Measurements from ENCODE around the gene LINGO1.
A peak's percentile ranks its signal among the peaks of the same experiment; 100 is the strongest.

The LINGO1 gene

DNA sequence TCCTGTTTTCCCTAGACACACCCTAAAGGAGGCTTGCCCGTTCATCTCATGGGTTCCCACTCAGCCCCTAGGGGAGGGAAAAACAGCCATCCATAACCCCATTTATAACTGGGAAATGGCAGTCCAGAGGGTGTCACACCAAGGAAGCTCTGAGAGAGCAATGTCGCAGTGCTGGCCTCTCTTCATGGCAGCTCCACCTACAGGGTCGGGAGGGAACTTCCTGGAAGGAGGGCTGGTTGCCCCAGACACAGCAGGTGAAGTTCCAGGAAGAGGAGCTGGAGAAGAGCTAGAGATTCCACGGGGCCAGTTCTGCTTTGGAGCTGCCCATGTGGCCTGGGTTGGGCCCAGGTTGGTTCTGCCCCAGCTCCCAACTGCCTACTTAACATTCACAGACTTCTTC lies 22.3 kb upstream of the LINGO1 start:
- no peak for FAIRE-seq

DNA sequence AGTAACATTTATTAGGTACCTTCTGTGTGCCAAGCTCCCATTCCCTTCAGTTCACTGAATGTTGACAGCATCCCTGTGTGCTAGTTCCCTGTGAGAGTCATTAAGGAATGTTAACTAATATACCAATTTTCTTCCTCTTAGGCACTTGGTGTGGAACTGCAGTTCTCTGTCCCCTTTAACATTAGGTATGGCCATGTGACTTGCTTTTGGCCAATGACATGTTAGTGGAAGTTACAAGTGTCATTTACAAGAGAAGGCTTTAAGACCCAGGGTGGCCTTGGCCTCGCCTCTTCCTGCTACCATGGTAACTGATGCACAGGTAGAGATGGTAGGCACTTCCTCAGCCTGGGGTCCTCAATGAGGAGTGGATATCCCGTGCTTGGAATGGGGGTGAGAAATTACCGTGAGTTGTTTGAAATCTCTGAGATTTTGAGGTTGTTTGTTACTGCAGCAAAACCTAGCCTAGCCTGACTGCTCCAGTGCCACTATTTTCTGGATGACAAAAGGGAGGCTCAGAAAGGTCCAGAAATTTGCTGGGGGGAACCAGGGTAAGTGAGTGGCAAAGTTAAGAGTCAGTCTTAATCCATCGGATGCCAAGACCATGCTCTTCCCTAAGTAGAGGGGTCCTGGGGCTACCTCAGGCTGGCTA lies 21.2 kb upstream of the LINGO1 start:
- FAIRE-seq, result no peak

DNA sequence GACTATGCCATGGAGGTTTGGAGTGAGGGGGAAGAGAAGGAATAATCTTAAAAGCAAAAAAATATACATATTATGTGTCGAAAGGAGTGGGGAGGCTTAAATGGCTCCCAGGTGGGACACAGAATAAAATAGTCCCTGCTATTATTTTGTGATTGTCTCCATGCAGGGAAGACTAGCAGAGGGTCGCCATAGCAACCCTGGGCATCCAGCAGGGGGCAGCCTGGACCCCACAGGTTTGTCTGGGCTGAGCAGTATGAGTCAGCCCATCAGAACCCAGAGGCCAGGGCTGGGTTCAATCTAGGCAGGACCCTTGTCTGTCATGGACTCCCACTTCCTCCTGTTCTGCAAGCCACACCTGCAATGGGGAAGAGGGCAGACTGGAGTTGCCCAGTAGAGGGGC lies 17.6 kb upstream of the LINGO1 start:
- FAIRE-seq, result no peak

DNA sequence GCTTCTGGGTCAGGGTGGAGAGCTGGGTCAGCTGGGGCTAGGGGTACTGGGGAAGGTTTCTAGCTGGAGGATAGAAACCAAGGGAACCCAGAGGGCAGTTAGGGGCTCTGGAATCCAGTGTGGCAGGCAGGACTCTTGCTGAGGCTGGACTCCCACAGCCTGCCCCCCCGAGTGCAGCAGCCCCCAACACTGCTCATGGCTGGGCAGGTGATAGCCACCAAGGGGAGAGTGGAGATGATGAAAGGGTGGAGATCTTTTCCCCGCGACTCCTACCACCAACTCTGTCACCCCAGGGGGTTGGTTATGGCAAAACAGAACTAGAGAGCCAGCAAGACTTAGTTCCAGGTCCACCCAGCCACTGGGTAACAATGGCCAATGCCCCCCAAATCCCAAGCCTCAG lies 16.9 kb upstream of the LINGO1 start:
- FAIRE-seq, result no peak

DNA sequence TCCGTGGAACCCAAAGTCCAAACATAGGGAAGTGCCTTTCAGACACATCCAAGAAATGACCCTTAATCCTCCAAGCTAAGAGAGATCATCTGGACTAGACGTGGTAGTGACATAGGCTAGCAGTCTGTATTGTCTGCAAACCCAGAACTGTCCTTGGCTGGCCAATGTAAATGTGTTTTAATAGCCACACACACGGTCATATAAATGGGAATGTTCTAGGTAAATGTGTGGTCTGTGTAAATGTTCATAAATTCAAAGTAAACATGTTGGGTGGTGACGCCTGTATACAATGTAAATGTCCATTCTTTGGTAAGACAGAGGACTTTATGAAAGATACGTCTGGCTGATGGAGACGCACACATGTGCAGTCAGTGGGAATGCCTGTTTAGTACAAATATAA lies 16.3 kb upstream of the LINGO1 start:
- FAIRE-seq, result no peak

GRCh38 chr15:77647961-77648360 lies 15.2 kb upstream of the LINGO1 start:
- FAIRE-seq, result no peak

DNA sequence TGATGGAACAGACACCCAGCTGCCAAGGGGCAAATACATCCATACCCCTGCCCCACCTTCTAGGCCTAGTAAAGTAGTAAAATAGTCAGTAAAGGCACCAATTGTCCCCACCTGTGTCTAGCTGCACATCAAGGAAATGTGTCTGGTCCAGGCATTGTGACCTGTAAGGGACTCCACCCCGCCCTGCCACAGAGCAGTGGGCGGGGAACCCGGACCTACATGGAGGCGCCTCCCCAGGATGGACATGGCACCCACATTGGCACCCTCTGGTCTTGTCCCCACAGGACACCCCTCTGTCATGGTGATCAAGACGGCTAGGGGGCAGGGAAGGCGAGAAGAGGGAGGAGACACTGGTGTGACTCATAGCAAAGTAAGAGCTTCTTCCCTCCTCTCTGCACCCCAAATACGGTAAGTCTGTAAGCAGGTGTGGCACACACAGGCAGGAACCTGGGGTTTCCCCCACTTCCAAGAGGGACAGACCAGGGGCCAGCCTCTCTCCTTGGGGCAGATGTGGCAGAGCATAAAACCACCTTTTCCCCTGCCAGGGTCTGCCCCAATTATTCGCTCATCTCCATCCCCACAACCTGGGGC lies 13.5 kb upstream of the LINGO1 start:
- FAIRE-seq, result no peak

- no peak for FAIRE-seq
Observed at GRCh38 chr15:77645602-77646001, 12.9 kb upstream of the LINGO1 start.

GRCh38 chr15:77644543-77645247 lies 12.0 kb upstream of the LINGO1 start:
- FAIRE-seq, result no peak

DNA sequence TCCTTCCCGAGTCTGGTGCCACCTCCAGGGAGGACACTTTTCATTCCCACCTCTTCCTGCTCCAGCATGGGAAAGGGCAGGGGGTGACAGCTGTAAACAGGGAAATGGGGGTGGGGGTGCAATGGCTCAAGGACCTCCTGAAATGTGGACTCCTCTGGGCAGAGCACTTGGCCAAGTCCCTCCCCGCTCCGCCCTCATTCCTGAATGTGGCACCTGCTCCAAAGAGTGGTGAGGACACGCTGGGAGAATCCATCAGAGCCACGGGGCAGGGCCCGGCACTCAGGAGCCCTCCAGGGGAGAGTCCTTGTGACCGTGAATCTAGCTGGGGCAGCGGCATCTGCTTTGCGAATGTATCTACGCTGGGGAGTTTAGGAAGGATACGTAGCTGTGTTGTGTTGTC lies 11.1 kb upstream of the LINGO1 start:
- FAIRE-seq, result no peak

DNA sequence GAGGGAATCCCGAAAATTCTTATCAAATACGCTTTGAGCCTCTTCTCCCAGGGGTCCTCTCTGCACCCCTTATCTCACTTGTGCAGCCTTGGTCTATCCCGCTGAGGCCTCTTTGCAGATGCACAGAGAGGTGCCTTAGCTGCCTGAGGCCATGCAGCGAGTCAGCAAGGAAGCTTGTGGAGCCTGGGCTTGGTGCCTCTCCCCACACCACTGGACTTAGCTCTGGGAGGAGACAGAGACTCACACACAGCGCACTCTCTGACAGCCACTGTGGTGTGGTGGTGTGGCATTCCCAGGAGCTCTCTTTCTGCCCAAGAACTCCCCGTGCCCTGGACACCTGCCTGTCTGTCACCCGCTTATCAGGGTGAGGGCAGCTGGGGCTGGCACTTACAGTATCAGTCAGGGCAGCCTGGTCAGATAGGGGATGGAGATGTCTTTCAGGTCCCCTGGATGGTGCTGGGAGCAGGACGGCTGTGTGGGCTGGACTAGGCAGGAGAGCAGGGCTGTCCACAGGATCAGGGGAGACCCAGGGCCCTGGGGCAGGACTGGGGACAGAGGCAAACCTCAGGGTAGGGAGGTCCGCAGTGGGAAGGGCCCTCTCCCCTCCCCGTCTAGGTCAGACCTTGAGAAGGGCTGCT lies 10.2 kb upstream of the LINGO1 start:
- no peak for FAIRE-seq

DNA sequence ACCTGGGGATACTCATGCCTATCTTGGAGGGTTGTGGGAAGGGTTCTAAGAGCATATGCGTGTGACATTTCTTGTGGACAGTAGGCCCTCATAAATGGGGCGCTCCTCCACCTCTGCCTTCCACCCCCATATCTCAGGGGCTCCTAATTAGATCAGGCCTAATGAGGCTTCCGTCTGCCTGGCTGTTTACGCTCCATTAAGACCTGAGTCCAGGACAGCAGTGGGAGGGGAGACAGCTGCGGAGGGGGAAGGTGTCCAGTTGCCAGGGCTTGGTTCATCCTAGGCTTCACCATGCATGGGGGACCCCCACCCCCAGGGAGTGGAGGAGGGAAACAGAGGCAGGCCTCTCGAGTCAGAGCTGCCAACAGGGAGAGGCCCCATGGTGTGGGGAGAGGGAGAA lies 9.3 kb upstream of the LINGO1 start:
- FAIRE-seq, result no peak

GRCh38 chr15:77640615-77641014 lies 7.9 kb upstream of the LINGO1 start:
- FAIRE-seq, result no peak

GRCh38 chr15:77639431-77639830 lies 6.7 kb upstream of the LINGO1 start:
- no peak for FAIRE-seq

DNA sequence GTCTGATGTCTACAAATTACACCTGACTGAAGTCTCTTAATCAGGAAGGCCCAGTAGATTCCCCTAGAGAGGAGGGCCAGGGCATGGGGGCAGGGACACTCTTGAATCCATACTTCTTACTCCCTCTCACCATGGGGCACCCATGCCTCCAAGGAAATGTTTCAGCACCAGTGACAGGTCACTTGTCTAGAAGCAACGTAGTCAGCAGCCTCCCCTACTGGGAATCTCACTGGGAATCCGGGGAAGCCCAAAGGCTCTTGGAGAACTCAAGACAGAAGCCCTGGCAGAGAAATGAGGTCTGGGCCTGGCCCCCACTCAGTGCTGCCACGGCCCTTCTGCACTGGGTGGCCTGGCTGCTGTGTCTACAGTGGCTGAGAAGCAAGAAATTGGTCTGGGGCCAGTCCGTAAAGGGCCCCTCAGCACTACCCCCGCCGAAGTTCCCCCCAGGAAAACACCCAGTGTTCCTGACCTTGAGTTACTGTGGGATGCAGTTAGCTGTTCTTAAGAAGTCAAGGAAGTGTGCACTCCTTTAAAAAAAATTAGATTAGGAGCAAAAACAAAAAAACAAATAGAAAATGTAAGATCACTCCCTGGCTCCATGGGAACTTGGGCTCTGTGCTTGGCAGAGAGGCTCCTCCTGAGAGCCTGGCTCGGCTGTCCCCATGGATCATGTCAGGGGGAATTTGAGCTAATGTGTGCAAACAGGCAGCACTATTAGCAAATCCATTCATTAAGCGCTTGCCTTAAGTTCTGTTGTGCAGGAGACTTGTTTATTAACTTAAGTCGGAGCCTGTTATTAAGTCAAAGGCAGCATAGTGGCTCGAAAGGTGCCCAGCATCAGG lies 5.4 kb upstream of the LINGO1 start:
- FAIRE-seq, result no peak

DNA sequence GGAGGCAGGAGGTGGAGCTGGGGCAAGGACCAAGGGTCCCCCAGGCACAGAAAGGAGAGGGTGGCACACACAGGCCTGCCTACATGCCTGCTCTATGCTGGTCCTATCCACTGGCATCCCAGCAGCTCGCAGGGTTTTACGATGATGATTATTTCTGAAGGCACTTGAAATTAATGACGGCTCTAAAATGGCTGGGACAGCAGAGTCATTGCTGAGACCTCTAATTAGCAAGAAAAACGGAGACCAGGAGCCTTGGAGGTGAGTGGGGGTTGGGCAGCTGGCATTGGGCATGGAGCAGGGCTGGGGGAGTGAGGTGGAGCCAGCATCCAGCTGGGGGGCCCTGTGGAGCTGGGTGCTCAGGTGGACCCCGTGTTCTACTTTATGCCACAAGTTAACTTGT lies 3.5 kb upstream of the LINGO1 start:
- no peak for FAIRE-seq

GRCh38 chr15:77634266-77634962 lies 1.7 kb upstream of the LINGO1 start:
- no peak for FAIRE-seq

DNA sequence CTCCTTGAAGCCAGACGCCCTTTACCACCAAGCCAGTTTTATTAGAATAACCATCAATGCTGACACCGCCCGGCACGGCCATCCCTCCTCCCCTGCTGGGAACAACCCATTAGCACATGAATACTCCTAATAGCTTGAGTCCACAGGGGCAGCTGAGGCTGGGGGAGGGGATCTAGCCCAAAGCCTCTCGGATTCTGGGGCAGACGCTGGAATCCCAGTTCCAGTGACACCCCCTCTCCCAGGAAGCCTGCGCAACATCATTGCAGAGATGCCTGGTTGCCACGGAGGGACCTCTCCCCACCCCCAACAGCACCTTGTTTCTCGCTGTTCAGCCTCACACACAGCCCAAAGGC lies 1.2 kb upstream of the LINGO1 start:
- FAIRE-seq, result no peak

GRCh38 chr15:77633134-77633912 lies 611 bp upstream of the LINGO1 start:
- peak; percentile 66 for FAIRE-seq

DNA sequence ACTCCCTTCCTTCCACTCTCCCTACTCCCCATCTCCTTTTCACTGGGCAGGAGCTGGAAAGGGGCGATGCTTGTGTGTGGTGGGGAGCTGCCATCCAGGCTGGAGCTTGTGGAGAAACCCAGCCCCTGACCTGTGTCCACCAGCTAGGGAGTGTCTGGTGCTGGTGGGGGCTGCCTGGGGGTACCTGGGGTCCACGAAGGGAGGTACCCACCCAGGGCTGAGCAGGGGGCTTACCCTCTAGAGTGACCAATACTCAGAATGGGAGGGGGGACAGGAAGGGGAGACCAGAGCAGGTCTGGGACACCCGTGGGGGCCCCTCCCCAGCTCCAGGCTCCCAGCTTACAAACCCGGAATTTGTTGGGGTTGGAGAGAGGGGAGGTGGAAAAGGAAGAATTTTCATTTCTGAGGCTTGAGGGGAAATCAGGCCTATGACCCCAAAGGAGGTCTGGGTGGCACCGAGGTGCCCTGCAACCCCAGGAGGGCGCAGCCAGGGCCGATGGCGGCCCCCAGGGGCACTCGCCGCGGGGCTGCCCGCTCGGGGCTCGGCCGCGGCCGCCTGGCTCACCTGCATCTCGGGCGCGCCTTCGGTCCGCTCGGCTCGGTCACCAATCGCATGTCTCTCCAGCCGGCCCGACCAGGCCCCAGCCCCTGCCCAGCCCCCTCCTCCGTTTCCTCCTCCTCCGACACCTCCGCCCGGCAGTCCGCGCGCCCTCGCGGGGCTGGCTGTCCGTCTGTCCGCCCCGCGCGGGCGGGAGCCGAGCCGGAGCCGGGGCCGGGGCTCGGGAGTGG lies 773 bp downstream of the LINGO1 start:
- FAIRE-seq, result no peak
